NB4 (cell line): ENCODE results near the gene CREB3L2.

Source experiments
- DNase-seq: peaks from one replicate; pipeline ENCODE4 v3.0.0; 2010; ENCODE audit warnings: low read depth
- H3K4me3 ChIP-seq: one replicate; pipeline ENCODE4 v1.5.1; 2011; ENCODE audit warnings: mild to moderate bottlenecking, low read depth, low read length, moderate library complexity
- MAX ChIP-seq: IDR thresholded peaks from 2 replicates; pipeline ENCODE4 v1.6.1; 2011; ENCODE audit warnings: low read depth, low read length
- MYC ChIP-seq: IDR thresholded peaks from 2 replicates; pipeline ENCODE4 v1.6.1; 2011; ENCODE audit warnings: low read depth, low read length
- POLR2A ChIP-seq: IDR thresholded peaks from 2 replicates; pipeline ENCODE4 v1.6.1; 2011; ENCODE audit warnings: mild to moderate bottlenecking; ENCODE audit not compliant: insufficient read length; ENCODE audit errors: extremely low read depth
- TF ChIP-seq, protein P1 (sequence below): IDR thresholded peaks from one replicate; pipeline ENCODE4 v1.5.1; 2012; ENCODE audit warnings: low read depth, low read length

CREB3L2 gene

GRCh38 chr7:137976232-137976631, 25.7 kb downstream of the CREB3L2 start:
- TF ChIP-seq MAX (no peak), POLR2A (no peak)
- no peak overlapping the region for H3K4me3 ChIP-seq
- DNase-seq = no peak

DNA sequence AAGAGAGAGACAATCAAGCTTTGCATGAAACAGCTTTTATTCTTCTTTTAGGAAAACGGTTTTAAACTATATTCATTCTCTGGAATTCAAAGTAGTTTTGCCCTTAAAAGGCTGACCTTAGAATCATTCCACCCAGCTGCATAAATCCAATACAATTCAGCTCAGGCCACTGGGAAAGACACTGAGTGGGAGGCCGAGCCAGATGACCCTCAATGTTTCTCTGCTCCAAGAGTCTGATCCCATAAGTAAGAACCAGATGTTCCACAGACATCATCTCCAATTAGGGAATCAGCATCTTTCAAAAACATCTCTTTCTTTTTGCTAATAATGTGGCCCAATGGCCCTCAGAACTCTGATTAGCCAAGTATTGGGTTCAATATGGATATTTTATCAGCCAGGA, 26.1 kb downstream of the CREB3L2 start:
- no peak overlapping the region for H3K4me3 ChIP-seq
- no peak for DNase-seq
- TF ChIP-seq MYC = no peak
- TF ChIP-seq, protein P1, sequence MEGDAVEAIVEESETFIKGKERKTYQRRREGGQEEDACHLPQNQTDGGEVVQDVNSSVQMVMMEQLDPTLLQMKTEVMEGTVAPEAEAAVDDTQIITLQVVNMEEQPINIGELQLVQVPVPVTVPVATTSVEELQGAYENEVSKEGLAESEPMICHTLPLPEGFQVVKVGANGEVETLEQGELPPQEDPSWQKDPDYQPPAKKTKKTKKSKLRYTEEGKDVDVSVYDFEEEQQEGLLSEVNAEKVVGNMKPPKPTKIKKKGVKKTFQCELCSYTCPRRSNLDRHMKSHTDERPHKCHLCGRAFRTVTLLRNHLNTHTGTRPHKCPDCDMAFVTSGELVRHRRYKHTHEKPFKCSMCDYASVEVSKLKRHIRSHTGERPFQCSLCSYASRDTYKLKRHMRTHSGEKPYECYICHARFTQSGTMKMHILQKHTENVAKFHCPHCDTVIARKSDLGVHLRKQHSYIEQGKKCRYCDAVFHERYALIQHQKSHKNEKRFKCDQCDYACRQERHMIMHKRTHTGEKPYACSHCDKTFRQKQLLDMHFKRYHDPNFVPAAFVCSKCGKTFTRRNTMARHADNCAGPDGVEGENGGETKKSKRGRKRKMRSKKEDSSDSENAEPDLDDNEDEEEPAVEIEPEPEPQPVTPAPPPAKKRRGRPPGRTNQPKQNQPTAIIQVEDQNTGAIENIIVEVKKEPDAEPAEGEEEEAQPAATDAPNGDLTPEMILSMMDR = no peak
- TF ChIP-seq MAX = no peak
- TF ChIP-seq POLR2A = no peak

DNA sequence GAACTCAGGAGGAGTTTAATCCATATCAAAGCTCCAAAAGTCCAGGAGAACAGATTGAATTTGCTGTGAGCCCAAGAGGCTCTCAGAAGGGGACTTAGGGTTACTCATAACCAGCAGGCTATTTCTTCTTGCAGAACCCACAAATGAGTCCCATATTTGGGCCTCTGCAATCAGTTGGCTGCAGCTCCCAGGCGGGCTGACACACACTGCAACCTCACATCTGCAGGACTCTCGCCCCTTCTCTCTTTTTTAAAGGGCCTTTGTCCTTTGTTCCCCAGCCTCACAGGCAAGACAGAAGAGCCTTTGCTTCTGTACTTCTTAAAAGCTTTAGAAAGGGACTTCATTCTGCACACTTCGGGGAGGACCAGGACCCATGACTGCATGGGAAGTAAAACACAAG, 26.7 kb downstream of the CREB3L2 start:
- no peak overlapping the region for H3K4me3 ChIP-seq
- no peak for DNase-seq

DNA sequence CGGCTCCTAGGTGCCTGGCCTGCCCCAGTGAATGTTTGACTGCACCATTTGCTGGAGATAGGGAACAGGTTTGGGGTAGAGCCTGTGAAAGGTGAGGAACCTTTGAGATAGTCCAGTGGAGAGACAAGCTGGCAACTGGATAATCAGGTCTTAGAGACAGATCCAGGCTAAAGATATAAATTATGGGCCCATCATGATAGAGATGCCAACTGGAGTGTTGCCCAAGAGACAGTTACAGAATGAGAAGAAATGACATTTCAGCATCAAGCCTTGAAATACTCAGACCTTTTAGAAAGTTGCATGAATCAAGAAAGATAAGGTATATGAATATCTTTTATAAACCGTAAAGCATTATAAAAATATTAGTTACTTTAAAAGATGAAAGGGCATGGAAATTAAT, 27.1 kb downstream of the CREB3L2 start:
- DNase-seq = no peak
- no peak overlapping the region for H3K4me3 ChIP-seq
- TF ChIP-seq, protein P1 = no peak
- TF ChIP-seq MAX = no peak
- no peak for TF ChIP-seq MYC
- no peak for TF ChIP-seq POLR2A

More for the DNA sequence above, 26.7 kb downstream of the CREB3L2 start:
- TF ChIP-seq MYC (no peak), MAX (no peak)

GRCh38 chr7:137970253-137970975, 31.5 kb downstream of the CREB3L2 start:
- H3K4me3 ChIP-seq = no peak overlapping the region
- TF ChIP-seq, protein P1 = no peak
- no peak for TF ChIP-seq MAX
- TF ChIP-seq MYC = no peak
- no peak for TF ChIP-seq POLR2A
- no peak for DNase-seq

DNA sequence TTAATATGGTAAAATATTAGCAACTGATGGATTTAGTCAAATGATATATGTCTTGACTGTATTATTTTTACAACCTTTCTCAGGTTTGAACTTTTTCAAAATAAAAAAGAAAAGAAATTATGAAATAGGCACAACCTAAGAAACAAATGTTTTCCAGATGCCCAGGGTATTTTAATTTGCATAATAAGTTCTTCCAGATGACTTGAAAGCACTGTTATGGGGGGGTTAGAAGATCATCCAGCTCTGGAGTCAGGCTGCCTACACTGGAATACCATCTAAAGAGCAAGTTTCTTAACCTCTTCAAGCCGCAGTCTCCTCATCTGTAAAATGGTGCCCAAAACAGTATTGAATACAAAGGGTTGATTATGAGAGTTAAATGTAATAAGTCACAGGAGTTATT, 32.1 kb downstream of the CREB3L2 start:
- TF ChIP-seq MAX (no peak), POLR2A (no peak), MYC (no peak)
- TF ChIP-seq, protein P1 = no peak
- no peak overlapping the region for H3K4me3 ChIP-seq
- DNase-seq = no peak
